C4-2B (cell line): ENCODE measurements around the gene SUPT6H.

Experiments used
- ZFX ChIP-seq: fragments of 450-650 bp; IDR thresholded peaks from 2 replicates; pipeline ENCODE4 v1.6.1; 2017
- TF ChIP-seq, protein P1 (sequence below): fragments of 450-650 bp; conservative IDR thresholded peaks from 2 replicates; pipeline ENCODE4 v1.5.1; 2017; ENCODE audit warnings: mild to moderate bottlenecking

- TF ChIP-seq, protein P1, sequence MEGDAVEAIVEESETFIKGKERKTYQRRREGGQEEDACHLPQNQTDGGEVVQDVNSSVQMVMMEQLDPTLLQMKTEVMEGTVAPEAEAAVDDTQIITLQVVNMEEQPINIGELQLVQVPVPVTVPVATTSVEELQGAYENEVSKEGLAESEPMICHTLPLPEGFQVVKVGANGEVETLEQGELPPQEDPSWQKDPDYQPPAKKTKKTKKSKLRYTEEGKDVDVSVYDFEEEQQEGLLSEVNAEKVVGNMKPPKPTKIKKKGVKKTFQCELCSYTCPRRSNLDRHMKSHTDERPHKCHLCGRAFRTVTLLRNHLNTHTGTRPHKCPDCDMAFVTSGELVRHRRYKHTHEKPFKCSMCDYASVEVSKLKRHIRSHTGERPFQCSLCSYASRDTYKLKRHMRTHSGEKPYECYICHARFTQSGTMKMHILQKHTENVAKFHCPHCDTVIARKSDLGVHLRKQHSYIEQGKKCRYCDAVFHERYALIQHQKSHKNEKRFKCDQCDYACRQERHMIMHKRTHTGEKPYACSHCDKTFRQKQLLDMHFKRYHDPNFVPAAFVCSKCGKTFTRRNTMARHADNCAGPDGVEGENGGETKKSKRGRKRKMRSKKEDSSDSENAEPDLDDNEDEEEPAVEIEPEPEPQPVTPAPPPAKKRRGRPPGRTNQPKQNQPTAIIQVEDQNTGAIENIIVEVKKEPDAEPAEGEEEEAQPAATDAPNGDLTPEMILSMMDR: no peak
- TF ChIP-seq ZFX: no peak
Measured at GRCh38 chr17:28645576-28645939, 16.4 kb upstream of the SUPT6H start.
